NCI-H345 treated with DMSO at 0.1 percent for 48 hours (cell line): Measurements from ENCODE around the gene WARS2.
"Not testable (repeated sequence)": the region's sequence is repeated elsewhere in the genome, so short reads cannot be mapped to it uniquely, and the experiment has no call there.

Experiments
- DNase-seq: peaks from one replicate; lab custom pipeline; 2025; ENCODE audit not compliant: unreplicated experiment; lab: John Stamatoyannopoulos, UW

Gene WARS2

DNA sequence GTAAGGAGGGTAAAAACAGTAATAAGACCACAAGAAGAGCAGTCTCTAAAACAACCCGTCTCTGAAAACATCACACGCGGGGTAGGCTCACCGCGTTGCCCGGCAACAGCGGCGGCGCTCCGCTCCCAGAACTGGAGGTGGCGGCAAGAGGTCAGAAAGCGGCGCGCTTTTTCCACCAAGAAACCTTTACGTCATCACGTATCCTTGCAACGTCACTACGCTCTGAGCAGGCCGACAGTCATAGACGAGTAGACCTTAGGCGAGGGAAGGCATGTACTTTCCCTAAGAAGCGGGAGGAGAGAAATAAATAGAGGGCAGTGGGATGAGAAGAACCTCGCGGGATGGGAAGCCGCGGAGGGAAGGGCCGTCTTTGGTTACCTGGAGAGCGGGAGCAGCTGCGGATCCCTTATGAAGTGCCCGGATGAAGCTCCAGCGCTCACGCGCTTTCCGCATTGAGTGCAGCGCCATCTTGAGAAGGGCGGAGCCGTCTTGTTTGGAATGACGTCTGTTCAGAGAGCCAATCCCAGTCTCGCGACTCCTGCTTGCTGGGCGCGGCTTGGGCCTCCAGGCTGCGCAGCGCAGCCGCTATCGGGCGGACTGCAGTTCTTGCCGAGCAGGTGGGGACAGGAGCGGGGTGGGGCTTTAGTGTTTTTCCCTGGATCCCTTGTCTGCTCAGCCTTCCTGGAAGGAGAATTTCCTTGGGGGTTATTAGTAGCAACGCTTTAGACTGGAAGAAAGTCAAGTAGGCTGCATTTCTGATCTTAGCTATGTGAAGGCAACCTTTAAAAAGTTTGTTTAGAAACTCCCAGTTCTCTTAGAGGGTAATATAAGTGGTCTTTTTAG lies at the start of gene WARS2:
WARS2 (minus strand) TSS at position 477 of the 843 bp plus-strand sequence; CDS start at position 468, 9 bp downstream.
- peak; percentile 100 for DNase-seq

DNA sequence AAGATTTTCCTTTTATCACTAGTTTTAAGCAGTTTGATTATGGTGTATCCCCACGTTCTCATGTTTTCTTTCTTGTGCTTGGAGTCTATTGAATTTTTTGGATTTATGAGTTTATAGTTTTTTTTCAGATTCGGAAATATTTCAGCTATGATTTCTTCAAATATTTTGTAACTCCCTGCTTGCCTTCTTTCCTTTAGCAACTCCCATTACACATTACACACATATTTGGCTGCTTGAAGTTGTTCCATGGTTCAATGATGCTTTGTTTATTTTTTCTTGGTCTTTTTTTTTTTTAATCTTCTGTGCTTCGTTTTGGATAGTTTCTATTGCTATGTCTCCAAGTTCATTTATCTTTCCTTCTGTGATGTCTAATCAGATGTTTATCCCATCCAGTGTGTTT lies 48.5 kb upstream of the WARS2 start:
- no peak for DNase-seq

DNA sequence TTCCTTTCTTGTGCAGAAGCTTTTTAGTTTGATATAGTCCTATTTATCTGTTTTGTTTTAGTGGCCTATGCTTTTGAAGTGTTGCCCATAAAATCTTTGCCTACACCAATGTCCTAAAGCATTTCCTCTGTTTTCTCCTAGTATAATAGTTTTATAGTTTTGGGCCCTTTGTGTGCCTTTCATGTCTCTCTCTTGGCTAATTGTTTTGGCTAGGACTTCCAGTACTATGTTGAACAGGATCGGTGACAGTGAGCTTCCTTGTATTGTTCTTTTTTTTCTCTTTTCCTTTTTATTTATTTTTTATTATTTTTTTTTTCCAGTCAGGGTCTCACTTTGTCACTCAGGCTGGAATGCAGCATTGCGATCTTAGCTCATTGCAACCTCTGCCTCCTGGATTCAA lies 47.0 kb upstream of the WARS2 start:
- DNase-seq, result no peak

DNA sequence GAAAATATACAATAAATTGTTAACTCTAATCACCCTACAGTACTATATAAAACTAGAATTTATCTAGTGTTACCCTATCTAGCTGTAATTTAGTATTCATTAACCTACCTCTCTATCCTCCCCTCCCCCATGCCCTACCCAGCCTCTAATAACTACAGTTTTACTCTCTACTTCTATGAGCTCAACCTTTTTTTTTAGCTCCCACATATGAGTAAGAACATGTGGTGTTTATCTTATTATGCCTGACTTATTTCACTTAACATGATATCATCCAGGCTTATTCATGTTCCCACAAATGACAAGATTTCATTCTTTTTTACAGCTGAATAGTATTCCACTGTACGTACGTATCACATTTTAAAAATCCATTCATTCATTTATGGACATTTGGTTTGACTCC lies 46.0 kb upstream of the WARS2 start:
- no peak for DNase-seq

DNA sequence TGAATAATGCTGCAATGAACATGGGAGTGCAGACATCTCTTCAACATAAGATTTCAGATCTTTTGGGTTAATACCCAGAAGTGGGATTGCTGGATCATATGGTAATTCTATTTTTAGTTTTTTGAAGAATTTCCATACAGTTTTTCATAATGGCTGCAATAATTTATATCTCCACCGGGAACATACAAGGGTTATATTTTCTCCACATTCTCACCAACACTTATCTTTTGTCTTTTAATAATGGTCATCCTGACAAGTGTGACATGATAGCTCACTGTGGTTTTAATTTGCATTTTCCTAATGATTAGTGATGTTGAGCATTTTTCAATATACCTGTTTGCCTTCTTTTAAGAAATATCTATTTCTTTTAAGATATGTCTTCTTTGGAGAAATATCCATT lies 44.5 kb upstream of the WARS2 start:
- DNase-seq, result no peak

DNA sequence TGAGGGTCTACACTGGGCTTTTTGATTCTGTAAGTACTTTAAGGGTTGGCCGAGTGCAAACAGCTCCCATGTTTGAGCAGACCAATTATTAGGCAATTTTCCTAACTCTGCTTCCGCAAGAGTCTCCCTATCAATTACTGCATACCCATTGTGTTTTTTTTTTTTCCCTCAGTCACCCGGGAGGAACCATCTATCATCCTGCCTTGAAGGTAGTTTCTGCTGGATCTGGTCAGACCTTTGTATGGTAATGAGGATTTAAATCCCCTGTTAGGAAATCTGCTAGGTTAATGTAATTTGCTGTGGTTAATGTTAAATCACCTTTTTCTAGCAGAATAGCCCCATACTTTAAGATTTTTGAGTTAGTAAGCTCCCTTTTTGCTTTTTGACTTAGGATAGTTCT lies 40.8 kb upstream of the WARS2 start:
- no peak for DNase-seq

DNA sequence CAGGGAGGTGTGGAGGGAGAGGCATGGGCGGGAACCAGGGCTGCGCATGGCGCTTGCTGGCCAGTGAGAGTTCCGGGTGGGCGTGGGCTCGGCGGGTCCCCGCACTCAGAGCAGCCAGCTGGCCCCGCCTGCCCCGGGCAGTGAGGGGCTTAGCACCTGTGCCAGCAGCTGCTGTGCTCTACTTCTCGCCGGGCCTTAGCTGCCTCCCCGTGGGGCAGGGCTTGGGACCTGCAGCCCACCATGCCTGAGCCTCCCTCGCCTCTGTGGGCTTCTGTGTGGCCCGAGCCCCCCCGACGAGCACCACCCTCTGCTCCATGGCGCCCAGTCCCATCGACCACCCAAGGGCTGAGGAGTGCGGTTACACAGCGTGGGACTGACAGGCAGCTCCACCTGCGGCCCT lies 38.6 kb upstream of the WARS2 start:
- no peak for DNase-seq

DNA sequence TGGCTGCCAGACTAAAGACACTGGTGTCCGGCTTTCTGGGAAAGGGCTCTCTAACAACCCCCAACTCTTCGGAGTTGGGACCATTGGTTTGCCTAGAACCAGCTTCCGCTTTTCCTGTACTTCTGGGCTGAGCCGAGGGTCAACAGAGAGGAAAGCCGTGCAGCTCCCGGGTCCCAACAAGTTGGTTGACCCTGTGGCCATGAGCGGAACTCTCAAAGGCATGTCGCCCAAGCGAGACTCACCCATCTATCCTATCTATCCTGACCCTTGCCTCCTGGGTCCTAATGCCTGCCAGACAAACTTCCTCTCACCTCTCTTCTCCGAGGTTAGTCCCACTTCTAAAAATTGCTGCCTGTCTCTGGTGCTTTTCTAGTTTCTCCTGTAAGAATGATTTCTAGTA lies 32.5 kb upstream of the WARS2 start:
- DNase-seq, result not testable (repeated sequence)

DNA sequence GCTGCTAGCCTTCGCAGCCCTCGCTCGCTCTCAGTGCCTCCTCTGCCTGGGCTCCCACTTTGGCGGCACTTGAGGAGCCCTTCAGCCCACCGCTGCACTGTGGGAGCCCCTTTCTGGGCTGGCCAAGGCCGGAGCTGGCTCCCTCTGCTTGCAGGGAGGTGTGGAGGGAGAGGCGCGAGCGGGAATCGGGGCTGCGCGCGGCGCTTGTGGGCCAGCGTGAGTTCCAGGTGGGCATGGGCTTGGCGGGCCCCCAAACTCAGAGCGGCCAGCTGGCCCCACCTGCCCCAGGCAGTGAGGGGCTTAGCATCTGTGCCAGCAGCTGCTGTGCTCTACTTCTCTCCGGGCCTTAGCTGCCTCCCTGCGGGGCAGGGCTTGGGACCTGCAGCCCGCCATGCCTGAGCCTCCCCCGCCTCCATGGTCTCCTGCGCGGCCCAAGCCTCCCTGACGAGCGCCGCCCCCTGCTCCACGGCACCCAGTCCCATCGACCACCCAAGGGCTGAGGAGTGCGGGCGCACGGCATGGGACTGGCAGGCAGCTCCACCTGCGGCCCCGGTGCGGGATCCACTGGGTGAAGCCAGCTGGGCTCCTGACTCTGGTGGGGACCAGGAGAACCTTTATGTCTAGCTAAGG lies 31.0 kb upstream of the WARS2 start:
- DNase-seq, result not testable (repeated sequence)

DNA sequence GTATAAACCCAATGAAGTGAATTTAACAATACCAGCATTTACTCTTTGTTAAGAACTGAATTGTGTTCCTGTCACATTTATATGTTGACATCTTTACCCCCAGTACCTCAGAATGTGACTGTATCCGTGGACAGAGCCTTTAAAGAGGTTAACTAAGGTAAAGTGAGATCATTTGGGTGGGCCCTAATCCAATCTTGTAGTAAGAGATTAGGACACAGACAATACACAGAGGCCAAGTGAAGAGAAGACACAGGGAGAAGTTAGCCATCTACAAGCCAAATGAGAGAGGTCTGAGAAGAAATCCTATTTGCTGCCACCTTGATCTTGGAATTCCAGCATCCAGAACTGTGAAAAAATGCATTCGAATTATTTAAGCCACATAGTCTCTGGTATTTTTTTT lies 22.9 kb upstream of the WARS2 start:
- no peak for DNase-seq

DNA sequence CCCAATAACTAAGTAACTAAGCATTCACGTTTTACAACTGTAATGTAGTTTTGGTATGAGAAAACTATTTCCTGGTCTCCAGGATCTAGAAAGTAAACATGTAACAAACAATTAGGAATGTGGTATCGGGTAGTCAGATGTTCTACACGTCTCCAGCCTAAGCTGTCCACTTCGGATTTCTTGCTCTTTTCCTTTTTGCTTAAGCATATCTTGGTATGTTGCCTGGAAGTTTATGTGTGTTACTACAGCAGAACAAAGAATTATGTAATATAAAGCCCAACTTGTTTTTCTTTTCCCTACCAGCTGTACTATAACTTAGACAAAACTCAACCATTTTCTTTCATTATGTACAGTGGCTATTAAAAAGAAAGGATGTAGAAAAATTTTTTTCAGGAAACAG lies 20.4 kb upstream of the WARS2 start:
- DNase-seq, result no peak

DNA sequence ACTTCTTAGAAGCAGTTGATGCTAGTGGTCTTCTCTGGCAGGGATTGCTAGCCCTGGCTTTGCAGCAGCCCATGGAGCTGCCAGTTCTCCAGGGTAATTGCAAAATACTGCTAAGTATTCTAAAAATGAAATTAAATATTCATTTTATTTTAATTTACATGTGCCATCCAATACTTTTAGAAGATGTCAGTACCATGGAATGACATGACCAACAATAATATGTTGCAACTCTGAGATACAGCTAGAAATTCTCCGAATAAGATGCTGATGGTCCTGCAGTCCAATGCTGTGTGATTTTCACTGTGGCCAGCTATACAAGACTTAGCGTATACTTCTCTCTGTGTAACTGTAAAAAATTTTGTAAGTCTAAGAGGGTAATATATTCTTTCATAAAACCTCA lies 20.0 kb upstream of the WARS2 start:
- no peak for DNase-seq

DNA sequence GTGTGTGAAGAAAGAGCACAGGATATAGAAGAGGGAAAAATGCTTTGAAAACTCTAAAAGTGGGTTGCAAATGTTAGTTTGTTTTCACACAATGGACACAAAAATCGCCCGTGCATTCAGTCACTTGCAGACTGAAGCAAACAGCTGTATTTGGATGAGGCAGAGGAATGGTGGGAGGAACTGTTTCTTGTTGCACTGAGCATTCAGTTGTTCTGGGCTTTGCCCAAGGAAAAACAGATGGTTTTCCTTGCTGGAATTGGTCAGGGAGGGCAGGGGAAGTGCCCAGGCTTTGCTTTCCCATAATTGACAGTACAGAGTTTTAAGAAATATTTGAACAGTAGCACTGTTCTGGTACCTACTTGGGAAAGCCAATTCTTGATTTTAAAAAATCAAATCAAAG lies 19.5 kb upstream of the WARS2 start:
- no peak for DNase-seq

DNA sequence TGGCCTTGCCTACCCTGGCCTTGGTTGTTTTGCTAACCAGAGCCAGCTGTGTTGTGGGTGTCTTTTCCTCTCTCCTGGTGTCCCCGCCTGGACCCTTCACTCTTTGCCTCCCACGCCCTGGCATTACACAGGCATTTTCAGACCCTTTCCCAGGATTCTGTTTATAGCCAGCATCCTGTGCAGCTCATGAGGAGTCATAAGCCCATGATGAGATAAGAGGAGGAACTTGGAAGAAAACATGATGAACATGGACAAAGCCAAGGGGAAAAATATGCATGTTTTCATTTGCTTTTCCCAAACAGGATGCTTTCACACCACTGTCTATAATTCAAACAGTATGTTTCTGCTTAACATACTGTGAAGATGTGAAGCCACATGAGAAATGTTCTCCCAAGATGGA lies 18.7 kb upstream of the WARS2 start:
- no peak for DNase-seq

DNA sequence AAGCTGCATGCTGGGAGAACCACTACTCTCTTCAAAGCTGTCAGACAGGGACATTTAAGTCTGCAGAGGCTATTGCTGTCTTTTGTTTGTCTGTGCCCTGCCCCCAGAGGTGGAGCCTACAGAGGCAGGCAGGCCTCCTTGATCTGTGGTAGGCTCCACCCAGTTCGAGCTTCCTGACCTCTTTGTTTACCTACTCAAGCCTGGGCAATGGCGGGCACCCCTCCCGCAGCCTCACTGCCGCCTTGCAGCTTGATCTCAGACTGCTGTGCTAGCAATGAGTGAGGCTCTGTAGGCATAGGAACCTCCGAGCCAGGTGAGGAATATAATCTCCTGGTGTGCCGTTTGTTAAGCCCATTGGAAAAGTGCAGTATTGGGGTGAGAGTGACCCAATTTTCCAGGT lies 16.3 kb upstream of the WARS2 start:
- DNase-seq, result not testable (repeated sequence)

DNA sequence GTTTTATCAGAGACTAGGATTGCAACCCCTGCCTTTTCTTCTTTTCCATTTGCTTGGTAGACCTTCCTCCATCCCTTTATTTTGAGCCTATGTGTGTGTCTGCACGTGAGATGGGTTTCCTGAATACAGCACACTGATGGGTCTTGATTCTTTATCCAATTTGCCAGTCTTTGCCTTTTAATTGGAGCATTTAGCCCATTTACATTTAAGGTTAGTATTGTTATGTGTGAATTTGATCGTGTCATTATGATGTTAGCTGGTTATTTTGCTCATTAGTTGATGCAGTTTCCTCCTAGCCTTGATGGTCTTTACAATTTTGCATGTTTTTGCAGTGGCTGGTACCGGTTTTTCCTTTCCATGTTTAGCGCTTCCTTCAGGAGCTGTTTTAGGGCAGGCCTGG lies 14.6 kb upstream of the WARS2 start:
- not testable (repeated sequence) for DNase-seq

DNA sequence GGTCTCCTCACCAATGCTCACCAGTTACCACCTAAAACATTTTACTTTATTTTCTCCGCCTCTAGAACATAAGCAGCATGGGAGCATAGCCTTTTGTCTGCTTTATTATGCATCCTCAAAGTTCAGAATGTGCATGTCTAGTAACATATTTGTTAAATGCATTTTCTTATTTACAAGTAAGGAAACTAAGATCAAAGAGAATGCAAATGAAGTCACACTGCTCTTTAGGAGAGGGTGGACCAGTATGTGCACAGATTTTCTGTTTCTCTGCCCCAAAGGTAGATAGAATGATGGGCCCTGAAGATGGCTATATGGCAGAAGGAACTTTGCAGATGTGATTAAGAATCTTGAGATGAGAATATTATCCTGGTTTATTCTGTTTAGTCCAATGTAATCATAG lies 9.7 kb upstream of the WARS2 start:
- DNase-seq, result no peak

DNA sequence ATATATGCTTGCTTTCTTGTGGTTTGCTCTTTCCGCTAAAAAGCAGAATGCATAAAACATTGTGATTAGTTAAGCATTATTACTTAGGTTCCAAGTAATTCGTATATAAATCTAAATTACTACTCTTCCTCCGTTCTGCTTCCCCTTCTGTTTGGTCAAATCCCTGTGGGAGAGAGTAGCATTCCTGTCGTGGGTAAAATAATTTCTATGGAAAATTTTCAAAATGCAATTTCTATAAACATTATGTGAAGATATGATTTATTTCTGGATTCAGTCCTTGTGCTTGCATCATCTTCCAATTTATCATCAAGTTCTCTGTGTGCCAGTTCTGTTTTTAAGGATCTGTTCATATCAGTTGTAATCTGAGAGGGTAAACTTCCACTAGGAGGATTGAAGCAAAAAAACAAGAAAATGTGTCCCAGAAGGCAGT lies 7.2 kb upstream of the WARS2 start:
- no peak for DNase-seq

DNA sequence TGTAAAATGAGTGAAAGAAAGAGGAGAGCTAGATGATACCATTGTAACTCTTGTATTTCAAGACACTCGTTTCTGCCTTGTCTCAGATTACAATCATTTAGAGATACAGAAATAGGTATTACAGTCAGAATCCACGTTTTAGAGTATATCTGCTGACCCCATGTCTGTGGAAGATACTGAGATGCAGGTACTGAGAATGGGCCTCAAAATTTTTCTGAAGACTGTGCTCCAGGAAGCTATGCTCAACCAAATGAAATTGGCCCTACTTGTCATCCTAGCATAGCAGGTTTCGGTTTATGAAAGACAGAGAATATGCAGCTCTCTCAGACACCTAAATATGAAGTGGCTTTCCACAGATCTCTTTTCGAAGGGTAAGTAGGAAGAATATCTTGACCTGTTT lies 6.0 kb upstream of the WARS2 start:
- DNase-seq, result no peak

DNA sequence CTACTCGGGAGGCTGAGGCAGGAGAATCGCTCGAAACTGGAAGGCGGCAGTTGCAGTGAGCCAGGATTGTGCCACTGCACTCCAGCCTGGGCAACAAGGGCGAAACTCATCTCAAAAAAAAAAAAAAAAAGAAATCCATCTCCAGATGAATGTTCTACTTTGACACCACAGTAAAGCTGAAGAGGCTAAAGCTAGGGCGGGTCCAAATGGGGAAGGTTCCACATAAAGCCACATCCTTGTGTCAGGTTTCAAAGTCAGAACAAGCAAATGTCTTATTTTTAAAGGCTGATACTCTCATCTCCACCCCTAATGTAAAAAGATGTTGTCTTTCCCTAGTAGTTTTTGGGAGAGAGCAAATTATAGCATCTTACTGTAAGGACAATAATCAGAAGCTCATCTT lies 4.4 kb upstream of the WARS2 start:
- DNase-seq, result no peak

DNA sequence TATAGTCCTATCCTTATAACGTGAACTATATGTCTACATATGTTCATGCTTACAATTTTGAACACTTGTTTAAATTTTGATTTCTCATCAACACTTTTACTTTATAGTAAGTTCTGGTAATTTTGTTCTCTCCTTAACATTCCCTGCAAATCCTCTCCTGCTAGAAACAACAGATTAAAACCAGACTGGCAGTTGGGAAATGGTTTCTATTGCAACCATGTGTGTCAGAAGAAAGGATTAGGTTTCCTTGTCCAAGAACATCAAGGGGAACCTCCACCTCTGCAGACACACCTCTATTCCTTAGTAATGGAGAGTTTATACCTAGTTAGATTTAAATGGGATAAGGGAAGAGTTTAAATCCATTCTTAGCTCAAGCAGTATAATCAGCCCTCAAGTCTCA lies 3.3 kb upstream of the WARS2 start:
- no peak for DNase-seq

DNA sequence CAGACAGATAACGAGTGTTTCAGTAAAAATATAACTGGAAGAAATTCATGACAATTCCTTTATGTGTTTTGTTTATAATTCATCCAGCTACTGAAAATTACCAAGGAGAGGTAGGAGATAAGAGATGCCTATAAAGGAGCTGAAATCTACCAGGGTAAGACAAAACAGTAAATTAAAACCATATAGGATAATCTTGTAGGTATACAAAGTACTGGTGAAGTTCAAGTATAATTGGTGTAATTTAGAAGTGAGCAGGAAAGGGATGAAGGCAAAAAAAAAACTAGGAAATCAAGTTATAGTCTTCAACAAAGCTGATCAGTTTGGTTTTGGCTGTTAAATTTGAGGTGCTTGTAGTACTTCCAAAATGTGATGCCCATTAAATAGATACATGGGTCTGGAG lies 1.2 kb upstream of the WARS2 start:
- no peak for DNase-seq

DNA sequence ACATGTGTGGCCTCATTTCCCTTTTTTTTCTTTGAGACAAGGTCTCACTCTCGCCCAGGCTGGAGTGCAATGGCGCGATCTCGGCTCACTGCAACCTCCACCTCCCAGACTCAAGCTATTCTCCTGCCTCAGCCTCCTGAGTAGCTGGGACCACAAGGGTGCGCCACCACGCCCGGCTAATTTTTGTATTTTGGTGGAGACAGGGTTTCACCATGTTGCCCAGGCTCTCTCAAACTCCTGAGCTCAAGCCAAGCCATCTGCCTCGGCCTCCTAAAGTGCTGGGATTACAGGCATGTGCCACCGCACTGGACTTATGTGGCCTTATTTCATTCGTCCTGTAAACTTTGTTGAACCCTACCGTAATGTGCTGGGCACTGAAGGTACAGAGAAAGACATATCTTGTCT lies 569 bp upstream of the WARS2 start:
- no peak for DNase-seq
